Heart left ventricle (tissue), 16 donors: Measurements from ENCODE around the gene EIF2S2. TPM values are rescaled to one million over a fixed set of nuclear protein-coding genes. Genes with fewer than 3 reads are reported as not detected.

ENCODE experiments used
- ATAC-seq, 4 donors: fragments of 200-7000 bp; cut with Tn5 transposase; one replicate each; pipeline ENCODE4 v1.9.1; 2020 to 2022; ENCODE audit warnings: moderate library complexity in 4 of 4, mild to moderate bottlenecking in 3 of 4, moderate number of reproducible peaks in 1 of 4
- DNase-seq, 5 donors: peaks; one replicate each; pipeline ENCODE4 v3.0.0-alpha.2; 2020
- H3K27ac ChIP-seq, 12 donors: fragments of 200-600 bp; sonication (generic) in 4 of 12; one replicate each; pipeline versions ENCODE4 v1.5.0 to v1.8.0; 2016 to 2022; ENCODE audit warnings: mild to moderate bottlenecking in 2 of 12
- H3K27me3 ChIP-seq, 9 donors: fragments of 200-600 bp; sonication (generic) in 2 of 9; one replicate each; pipeline versions ENCODE4 v1.5.1 to v1.8.0; 2016 to 2022; ENCODE audit warnings: mild to moderate bottlenecking in 3 of 9
- H3K36me3 ChIP-seq, 9 donors: fragments of 200-600 bp; sonication (generic) in 2 of 9; one replicate each; pipeline versions ENCODE4 v1.5.0 to v1.8.0; 2018 to 2022; ENCODE audit warnings: mild to moderate bottlenecking in 2 of 9
- H3K4me1 ChIP-seq, 12 donors: fragments of 200-600 bp; sonication (generic) in 4 of 12; one replicate each; pipeline versions ENCODE4 v1.5.0 to v1.8.0; 2016 to 2022; ENCODE audit warnings: mild to moderate bottlenecking in 3 of 12
- H3K4me3 ChIP-seq, 12 donors: fragments of 200-600 bp; sonication (generic) in 4 of 12; one replicate each; pipeline versions ENCODE4 v1.5.0 to v1.8.0; 2017 to 2022; ENCODE audit warnings: mild to moderate bottlenecking in 9 of 12, moderate library complexity in 4 of 12
- H3K9me3 ChIP-seq, 12 donors: fragments of 200-600 bp; sonication (generic) in 4 of 12; one replicate each; pipeline versions ENCODE4 v1.5.0 to v1.8.0; 2016 to 2022; ENCODE audit warnings: mild to moderate bottlenecking in 1 of 12
- CTCF ChIP-seq, 12 donors: fragments of 200-600 bp; sonication (generic) in 4 of 12; IDR thresholded peaks; one replicate each; pipeline versions ENCODE4 v1.5.0 to v1.8.0; 2018 to 2022; ENCODE audit warnings: antibody characterized with exemption in 12 of 12, mild to moderate bottlenecking in 5 of 12
- POLR2A ChIP-seq, 2 donors: fragments of 450-650 bp; IDR thresholded peaks; one replicate each; pipeline ENCODE4 v1.6.1; 2017; ENCODE audit warnings: antibody characterized with exemption in 2 of 2, mild to moderate bottlenecking in 2 of 2, moderate library complexity in 2 of 2
- WGBS, 4 donors: extraction: QIAGEN DNeasy Blood & Tissue Kit in 2 of 4; methylation state at CpG; one replicate each; pipeline versions ENCODE4 v1.1.5 to v1.1.7; 2013 to 2018; 5-methylcytosine and 5-hydroxymethylcytosine counted together
- intact Hi-C, 10 donors: fragments of 100-400 bp; cut with DNase I; formaldehyde crosslinking; loops; one replicate each; pipeline versions ENCODE4 v1.11.1 to v1.14.2; 2022
- polyA plus RNA-seq, 2 donors: library from polyadenylated mRNA; stranded (reverse); fragments of 200-250 nt; gene quantifications; one replicate each; pipeline ENCODE4 v1.2.3, GENCODE V29; 2013
- total RNA-seq, 9 donors: library from RNA; depleted of rRNA in 2 of 9; stranded (reverse); fragments of >200 nt in 2 of 9; fragmentation: NEBNext Ultra II Directional in 3 of 9; extraction: Animal tissue kit (Norgen Biotek cat#: 25700) in 3 of 9; gene quantifications; one replicate each; pipeline versions ENCODE4 v1.1.0 to v1.2.4, GENCODE V29; 2016 to 2023
- donor health status: ischemic (EF 13 %, LVEDD 7.1; RV severe dilation, severe dysfunction).
- donor health status: healthy with polysubstance abuse.
- donor health status: DM: no; HTN: yes; CAD: no.
- donor health status: DM: no; HTN: no; CAD: no.
- donor health status: ischemic (EF 25% LVEDD 6.9; RV normal size, moderate dysfunction).
- donor health status: ischemic (EF 25% LVEDD 5.7; RV mildly dilated, moderate dysfunction).
- donor health status: healthy.
- donor health status: DM: yes; HTN: yes; CAD: no.
- donor health status: ischemic (EF 35%, LVEDD 5.7; RV mildly dilated, moderate dysfunction).
- donor health status: nonischemic (EF 11% LVEDD 7.7; RV severe dilation, severe dysfunction).
- donor health status: DM: yes; HTN: yes; CAD: no.
- donor health status: PGD.
- donor health status: ischemic (EF 29% LVEDD 5.4; RV normal size, mild dysfunction).
- donor health status: nonischemic (EF 23%, LVEDD 6.1; RV moderate dilation, normal function).

Gene EIF2S2
- total and polyA plus RNA-seq, 11 donors = 25.8 to 81.7 (median 40.9) TPM

- peaks cover 0 to 2% (median 0%) of the 10 kb centered on the region in 9 donors for H3K36me3 ChIP-seq
- no peaks in the 10 kb centered on the region for H3K9me3 ChIP-seq
- TF ChIP-seq CTCF (IDR thresholded peaks at IDR 0.05) = no peak
- no peak for TF ChIP-seq POLR2A (IDR thresholded peaks at IDR 0.05)
- DNase-seq (no peak), ATAC-seq (no peak)
- H3K4me1 ChIP-seq = peaks cover 9 to 77% (median 55%) of the 10 kb centered on the region in 12 donors
- intact Hi-C loops = no loop called here
- no peaks in the 10 kb centered on the region for H3K27me3 ChIP-seq
- WGBS, 4 donors = 38 to 61% (median 44%) methylated on average over 2 of the region's 2 CpGs
- no peak overlapping the region for H3K27ac ChIP-seq
- H3K4me3 ChIP-seq = no peak overlapping the region
These were observed 59.6 kb downstream of the EIF2S2 start for GRCh38 chr20:34052414-34052813.

- intact Hi-C loops = loop anchor here in 2 of 10 donors (5.0 to 10.0 kb wide), 2 partner anchors 53 to 55 kb away; partner anchors contain the start of gene RALY (in 1 of the 2)
- H3K36me3 ChIP-seq = peaks cover 0 to 7% (median 0%) of the 10 kb centered on the region in 9 donors
- TF ChIP-seq POLR2A (IDR thresholded peaks at IDR 0.05) = no peak
- TF ChIP-seq CTCF (IDR thresholded peaks at IDR 0.05) = no peak
- no peak overlapping the region for H3K4me3 ChIP-seq
- H3K27me3 ChIP-seq = no peaks in the 10 kb centered on the region
- peaks cover 9 to 81% (median 59%) of the 10 kb centered on the region in 12 donors for H3K4me1 ChIP-seq
- ATAC-seq (peak; percentile 4 to 62 (median 48)), DNase-seq (no peak)
- H3K9me3 ChIP-seq = no peaks in the 10 kb centered on the region
- WGBS, 4 donors = 71 to 85% (median 83%) methylated on average over 4 of the region's 4 CpGs
- H3K27ac ChIP-seq = no peak overlapping the region
These were observed 61.9 kb downstream of the EIF2S2 start for GRCh38 chr20:34049897-34050695.

DNA sequence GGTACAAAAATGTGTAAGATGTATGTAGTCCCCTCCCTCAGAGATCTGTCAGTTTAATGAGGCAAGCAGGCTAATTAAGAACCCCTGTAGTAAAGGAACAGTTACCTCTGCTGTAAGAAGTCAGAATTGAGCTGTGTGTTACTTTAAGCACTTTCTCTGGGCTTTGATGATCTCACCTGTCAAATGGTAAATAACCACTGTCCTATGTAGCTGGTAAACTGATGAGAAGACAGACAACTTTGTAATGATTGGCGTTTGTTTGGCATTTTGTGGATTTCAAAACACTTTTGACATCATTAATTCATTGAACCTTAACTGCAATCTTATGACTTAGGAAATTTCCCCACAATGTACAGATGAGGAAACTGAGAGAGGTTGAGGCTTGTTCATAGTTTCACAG lies 62.7 kb downstream of the EIF2S2 start:
- ATAC-seq (no peak), DNase-seq (no peak)
- no peaks in the 10 kb centered on the region for H3K27me3 ChIP-seq
- no peak overlapping the region for H3K27ac ChIP-seq
- no peak overlapping the region for H3K4me3 ChIP-seq
- H3K9me3 ChIP-seq = no peaks in the 10 kb centered on the region
- intact Hi-C loops = loop anchor here in 2 of 10 donors (5.0 to 10.0 kb wide), 2 partner anchors 52 to 55 kb away; partner anchors contain the start of gene RALY (in 1 of the 2)
- TF ChIP-seq POLR2A (IDR thresholded peaks at IDR 0.05) (no peak), CTCF (IDR thresholded peaks at IDR 0.05) (no peak)
- H3K36me3 ChIP-seq = peaks cover 0 to 7% (median 0%) of the 10 kb centered on the region in 9 donors
- peaks cover 6 to 81% (median 60%) of the 10 kb centered on the region in 12 donors for H3K4me1 ChIP-seq
- 95 to 99% (median 97%) methylated on average over 1 of the region's 1 CpG for WGBS, 4 donors

DNA sequence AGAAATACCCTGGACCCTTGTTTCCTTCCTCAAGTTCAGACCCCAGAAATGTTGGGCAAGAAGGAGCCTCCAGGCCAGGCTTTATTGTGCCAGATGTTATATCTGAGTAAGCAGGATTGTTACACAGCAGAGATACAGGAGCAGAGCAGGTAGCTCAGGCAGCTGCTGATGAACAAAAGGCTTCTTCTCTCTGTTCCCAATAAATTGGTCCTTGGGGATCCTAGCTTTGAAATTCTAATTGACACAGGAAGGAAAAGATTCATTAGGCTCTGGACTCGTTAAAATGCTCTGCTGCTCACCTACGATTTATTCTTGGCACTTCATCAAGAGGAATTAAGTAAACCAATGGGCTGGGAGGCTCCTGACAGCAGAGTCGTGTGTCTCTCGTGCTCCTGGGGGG lies 64.1 kb downstream of the EIF2S2 start:
- peaks cover 6 to 87% (median 70%) of the 10 kb centered on the region in 12 donors for H3K4me1 ChIP-seq
- intact Hi-C loops = loop anchor here in 2 of 10 donors (5.0 to 10.0 kb wide), 2 partner anchors 51 to 53 kb away; partner anchors contain the start of gene RALY (in 1 of the 2)
- H3K27ac ChIP-seq = no peak overlapping the region
- no peaks in the 10 kb centered on the region for H3K27me3 ChIP-seq
- TF ChIP-seq CTCF (IDR thresholded peaks at IDR 0.05) (no peak), POLR2A (IDR thresholded peaks at IDR 0.05) (no peak)
- no peak overlapping the region for H3K4me3 ChIP-seq
- ATAC-seq (no peak), DNase-seq (no peak)
- WGBS, 4 donors = 68 to 72% (median 70%) methylated on average over 4 of the region's 4 CpGs
- H3K36me3 ChIP-seq = peaks cover 0 to 7% (median 0%) of the 10 kb centered on the region in 9 donors
- H3K9me3 ChIP-seq = no peaks in the 10 kb centered on the region
